ENCODE data around the gene AK5. TPM values are rescaled to one million over a fixed set of nuclear protein-coding genes. Genes with fewer than 3 reads are reported as not detected.
"Not testable (repeated sequence)": the region's sequence is repeated elsewhere in the genome, so short reads cannot be mapped to it uniquely, and the experiment has no call there.

The AK5 gene
- total and polyA plus RNA-seq, 9 donors = 5.3 to 10.3 (median 9.0) TPM

DNA sequence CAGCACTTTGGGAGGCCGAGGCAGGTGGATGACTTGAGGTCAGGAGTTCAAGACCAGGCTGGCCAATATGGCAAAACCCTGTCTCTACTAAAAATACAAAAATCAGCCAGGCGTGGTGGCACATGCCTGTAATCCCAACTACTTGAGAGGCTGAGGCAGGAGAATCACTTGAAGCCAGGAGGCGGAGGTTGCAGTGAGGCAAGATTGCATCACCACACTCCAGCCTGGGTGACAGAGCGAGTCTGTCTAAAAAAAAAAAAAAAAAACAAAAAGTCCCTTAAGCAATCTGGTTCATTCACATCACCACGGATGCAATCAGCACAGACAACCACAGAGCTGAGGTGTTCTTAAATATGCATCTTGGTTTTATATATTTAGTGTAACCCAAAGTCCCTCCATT is 30.5 kb downstream of the AK5 start:
- H3K9me3 ChIP-seq (replicated peaks; ENCODE audit: control insufficient read depth, low read depth, low read length); H3K4me3 ChIP-seq (ENCODE audit: low read length); H3K36me3 ChIP-seq (ENCODE audit: control insufficient read depth, insufficient read depth, low read length); DNase-seq; H3K4me1 ChIP-seq (ENCODE audit: control insufficient read depth, insufficient read depth, low read length); H3K27me3 ChIP-seq (ENCODE audit: control insufficient read depth, insufficient read depth, low read length); H3K27ac ChIP-seq (ENCODE audit: low read length): not testable (repeated sequence)
- 100% methylated on average over 1 of the region's 5 CpGs for WGBS (ENCODE audit: insufficient coverage)

DNA sequence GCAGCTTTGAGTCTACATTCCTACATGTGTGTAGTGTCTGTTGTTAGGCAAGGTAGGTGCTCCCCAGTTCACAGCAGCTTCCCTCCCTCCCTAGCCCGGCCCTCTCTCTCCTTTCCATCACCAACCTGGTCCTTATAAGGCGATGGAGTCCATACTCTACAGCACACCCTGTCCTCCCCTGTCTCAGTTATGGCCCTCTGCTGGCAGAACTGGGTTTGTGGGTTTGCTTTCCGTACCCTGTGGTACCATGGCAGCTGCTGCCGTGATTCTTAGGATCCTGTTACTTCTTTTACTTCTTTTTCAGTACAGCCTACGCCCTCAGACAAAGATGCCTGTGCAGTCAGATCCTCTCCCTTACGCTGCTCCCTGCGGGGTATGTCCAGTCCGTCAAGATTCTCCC is 31.7 kb downstream of the AK5 start:
- Histone ChIP-seq H3K36me3 (ENCODE audit: control insufficient read depth, insufficient read depth, low read length) (no peaks in the 10 kb centered on the region), H3K27me3 (ENCODE audit: control insufficient read depth, insufficient read depth, low read length) (no peaks in the 10 kb centered on the region), H3K4me1 (ENCODE audit: control insufficient read depth, insufficient read depth, low read length) (no peaks in the 10 kb centered on the region), H3K9me3 (replicated peaks; ENCODE audit: control insufficient read depth, low read depth, low read length) (no peaks in the 10 kb centered on the region), H3K4me3 (ENCODE audit: low read length) (no peak overlapping the region), H3K27ac (ENCODE audit: low read length) (no peak overlapping the region)
- WGBS (ENCODE audit: insufficient coverage) = 48% methylated on average over 7 of the region's 8 CpGs
- no peak for DNase-seq

DNA sequence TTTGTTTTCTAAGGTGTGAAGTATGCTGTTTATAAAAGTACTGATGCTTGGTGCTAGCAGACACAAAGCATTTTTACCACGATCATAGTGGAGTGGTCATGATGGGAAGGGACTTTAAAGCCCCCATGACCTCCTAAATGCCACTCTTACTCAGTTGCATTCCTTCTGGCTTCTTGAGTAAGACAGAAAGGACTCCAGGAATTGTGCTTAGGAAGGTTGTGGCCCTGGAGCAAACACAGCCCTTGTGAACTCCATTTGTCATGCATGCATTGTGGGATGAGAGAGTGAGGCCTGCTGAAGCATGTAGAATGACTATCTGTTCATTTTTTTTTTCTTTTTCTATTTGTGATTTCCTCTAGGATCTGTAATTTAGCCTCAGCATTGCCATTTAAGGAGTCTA is 34.2 kb downstream of the AK5 start:
- WGBS (ENCODE audit: insufficient coverage) = no CpG with 5 or more reads among the region's 1 CpG
- no peak for DNase-seq
- H3K9me3 ChIP-seq (replicated peaks; ENCODE audit: control insufficient read depth, low read depth, low read length) = no peaks in the 10 kb centered on the region
- H3K27ac ChIP-seq (ENCODE audit: low read length) = no peak overlapping the region
- H3K4me3 ChIP-seq (ENCODE audit: low read length) = no peak overlapping the region
- H3K27me3 ChIP-seq (ENCODE audit: control insufficient read depth, insufficient read depth, low read length) = no peaks in the 10 kb centered on the region
- H3K4me1 ChIP-seq (ENCODE audit: control insufficient read depth, insufficient read depth, low read length) = no peaks in the 10 kb centered on the region
- H3K36me3 ChIP-seq (ENCODE audit: control insufficient read depth, insufficient read depth, low read length) = no peaks in the 10 kb centered on the region

DNA sequence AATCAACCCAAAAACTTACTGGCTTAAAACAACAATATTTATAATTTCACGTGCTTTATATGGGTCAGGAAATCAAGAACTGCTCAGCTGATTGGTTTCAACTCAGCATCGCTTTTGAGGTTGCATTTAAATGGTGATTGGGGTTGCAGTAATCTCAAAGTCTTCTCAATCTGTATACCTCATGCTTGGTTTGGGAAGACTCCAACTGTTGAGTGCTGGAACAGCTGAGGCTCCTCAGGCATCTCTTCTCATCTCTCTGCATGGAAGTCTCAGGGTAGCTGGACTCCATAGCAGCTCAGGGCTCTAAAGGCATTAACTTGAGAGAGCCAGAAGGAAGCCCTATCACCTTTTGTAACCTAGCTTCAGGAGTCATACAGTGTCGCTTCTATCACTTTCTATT is 35.1 kb downstream of the AK5 start:
- H3K9me3 ChIP-seq (replicated peaks; ENCODE audit: control insufficient read depth, low read depth, low read length) = no peaks in the 10 kb centered on the region
- no peak for DNase-seq
- no peaks in the 10 kb centered on the region for H3K4me1 ChIP-seq (ENCODE audit: control insufficient read depth, insufficient read depth, low read length)
- WGBS (ENCODE audit: insufficient coverage) = no CpG with 5 or more reads among the region's 3 CpGs
- no peak overlapping the region for H3K4me3 ChIP-seq (ENCODE audit: low read length)
- H3K27ac ChIP-seq (ENCODE audit: low read length) = no peak overlapping the region
- H3K27me3 ChIP-seq (ENCODE audit: control insufficient read depth, insufficient read depth, low read length) = no peaks in the 10 kb centered on the region
- H3K36me3 ChIP-seq (ENCODE audit: control insufficient read depth, insufficient read depth, low read length) = no peaks in the 10 kb centered on the region

DNA sequence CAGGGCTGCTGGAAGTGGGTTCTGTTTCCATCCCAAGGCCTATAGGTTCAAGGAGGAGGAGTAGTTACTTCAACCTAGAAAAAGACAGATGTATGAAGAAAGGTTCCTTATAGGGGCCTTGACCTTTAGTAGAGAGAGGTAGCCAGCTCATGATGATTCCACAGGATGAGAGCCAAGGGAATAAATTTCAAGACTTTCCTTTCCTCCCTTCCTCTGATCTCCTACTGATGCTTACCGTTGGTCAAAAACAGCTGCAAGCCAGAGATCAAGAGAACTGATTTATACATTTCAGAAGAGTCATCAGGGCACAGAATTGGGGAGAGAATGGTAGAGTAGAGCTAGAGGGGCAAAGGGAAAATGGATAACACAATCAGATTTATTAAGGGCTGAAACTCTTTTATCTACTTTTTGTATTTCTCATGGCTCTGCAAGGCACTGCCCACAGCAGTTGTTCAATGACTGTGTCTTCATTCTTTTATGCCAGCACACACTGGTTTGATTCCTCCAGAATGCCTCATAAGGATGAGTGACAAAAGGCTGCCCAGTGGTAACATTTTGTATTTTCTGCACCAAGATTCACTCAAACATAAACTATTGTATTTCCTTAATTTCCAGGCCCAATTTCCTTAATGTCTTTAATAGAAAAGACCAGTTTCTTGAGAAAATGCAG is 37.4 kb downstream of the AK5 start:
- DNase-seq = no peak
- H3K4me3 ChIP-seq (ENCODE audit: low read length) = no peak overlapping the region
- H3K36me3 ChIP-seq (ENCODE audit: control insufficient read depth, insufficient read depth, low read length) = no peaks in the 10 kb centered on the region
- H3K4me1 ChIP-seq (ENCODE audit: control insufficient read depth, insufficient read depth, low read length) = no peaks in the 10 kb centered on the region
- H3K9me3 ChIP-seq (replicated peaks; ENCODE audit: control insufficient read depth, low read depth, low read length) = no peaks in the 10 kb centered on the region
- no CpG with 5 or more reads among the region's 1 CpG for WGBS (ENCODE audit: insufficient coverage)
- H3K27ac ChIP-seq (ENCODE audit: low read length) = no peak overlapping the region
- H3K27me3 ChIP-seq (ENCODE audit: control insufficient read depth, insufficient read depth, low read length) = no peaks in the 10 kb centered on the region

DNA sequence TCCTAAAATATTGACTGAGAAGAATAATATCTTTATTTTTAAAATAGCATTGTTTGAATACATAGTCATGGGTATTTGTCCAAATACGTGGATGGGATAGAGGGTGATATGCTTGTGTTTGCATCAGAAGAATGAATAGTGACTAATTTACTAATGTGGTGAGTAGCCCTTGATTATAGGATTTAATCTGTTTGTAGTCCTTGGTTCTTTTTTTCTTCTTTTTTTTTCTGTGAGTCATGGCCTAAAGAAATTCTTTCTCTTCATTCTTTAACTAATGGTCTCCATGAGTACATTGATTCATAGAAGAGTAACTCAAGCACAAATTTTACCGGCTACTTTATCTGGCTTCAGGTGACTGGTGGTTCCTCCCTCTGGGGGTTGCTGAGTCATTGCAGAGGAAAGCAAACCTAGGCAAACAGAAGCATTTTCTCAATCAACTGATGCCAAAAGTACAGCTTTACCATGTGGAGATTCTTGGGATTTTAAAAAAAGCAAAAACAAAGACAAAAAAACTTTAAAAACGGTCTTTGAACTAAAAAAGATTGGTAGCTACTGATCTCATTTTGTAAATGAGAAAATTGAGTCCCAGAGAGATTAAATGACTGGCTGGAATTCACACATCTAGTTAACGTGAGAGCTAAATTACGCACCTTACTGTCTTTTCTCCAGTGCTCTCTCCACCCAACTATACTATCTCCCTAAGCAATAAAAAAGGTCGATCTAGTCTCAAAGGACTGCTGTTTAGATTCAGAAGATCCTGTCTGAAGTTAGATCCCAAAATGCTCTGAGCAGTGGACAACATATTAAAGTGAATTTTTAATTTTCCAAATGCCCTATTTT is 40.5 kb downstream of the AK5 start:
- Histone ChIP-seq H3K4me1 (ENCODE audit: control insufficient read depth, insufficient read depth, low read length) (no peaks in the 10 kb centered on the region), H3K27me3 (ENCODE audit: control insufficient read depth, insufficient read depth, low read length) (no peaks in the 10 kb centered on the region), H3K36me3 (ENCODE audit: control insufficient read depth, insufficient read depth, low read length) (no peaks in the 10 kb centered on the region), H3K27ac (ENCODE audit: low read length) (no peak overlapping the region), H3K4me3 (ENCODE audit: low read length) (no peak overlapping the region), H3K9me3 (replicated peaks; ENCODE audit: control insufficient read depth, low read depth, low read length) (no peaks in the 10 kb centered on the region)
- WGBS (ENCODE audit: insufficient coverage) = no CpG with 5 or more reads among the region's 6 CpGs
- DNase-seq = no peak

DNA sequence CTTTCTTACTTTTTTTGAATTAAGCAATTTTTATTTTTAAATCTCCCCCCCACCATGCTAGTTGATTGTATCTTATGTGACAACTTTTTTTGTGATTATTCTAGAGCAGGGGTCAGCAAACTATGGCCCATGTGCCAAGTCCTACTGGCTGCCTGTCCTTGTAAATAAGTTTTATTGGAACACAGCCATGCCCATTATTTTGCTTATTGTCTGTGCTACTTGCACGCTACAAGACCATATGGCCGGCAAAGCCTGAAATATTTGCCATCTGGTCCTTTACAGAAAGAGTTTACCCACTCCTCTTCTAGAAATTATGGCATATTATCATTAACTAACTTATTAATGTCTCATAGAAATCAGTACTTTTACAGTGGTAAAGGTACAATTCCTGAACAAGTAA is 51.7 kb downstream of the AK5 start:
- DNase-seq = no peak
- no peaks in the 10 kb centered on the region for H3K36me3 ChIP-seq (ENCODE audit: control insufficient read depth, insufficient read depth, low read length)
- no peaks in the 10 kb centered on the region for H3K4me1 ChIP-seq (ENCODE audit: control insufficient read depth, insufficient read depth, low read length)
- H3K4me3 ChIP-seq (ENCODE audit: low read length) = no peak overlapping the region
- no CpG with 5 or more reads among the region's 2 CpGs for WGBS (ENCODE audit: insufficient coverage)
- H3K27ac ChIP-seq (ENCODE audit: low read length) = no peak overlapping the region
- H3K9me3 ChIP-seq (replicated peaks; ENCODE audit: control insufficient read depth, low read depth, low read length) = no peaks in the 10 kb centered on the region
- H3K27me3 ChIP-seq (ENCODE audit: control insufficient read depth, insufficient read depth, low read length) = no peaks in the 10 kb centered on the region

DNA sequence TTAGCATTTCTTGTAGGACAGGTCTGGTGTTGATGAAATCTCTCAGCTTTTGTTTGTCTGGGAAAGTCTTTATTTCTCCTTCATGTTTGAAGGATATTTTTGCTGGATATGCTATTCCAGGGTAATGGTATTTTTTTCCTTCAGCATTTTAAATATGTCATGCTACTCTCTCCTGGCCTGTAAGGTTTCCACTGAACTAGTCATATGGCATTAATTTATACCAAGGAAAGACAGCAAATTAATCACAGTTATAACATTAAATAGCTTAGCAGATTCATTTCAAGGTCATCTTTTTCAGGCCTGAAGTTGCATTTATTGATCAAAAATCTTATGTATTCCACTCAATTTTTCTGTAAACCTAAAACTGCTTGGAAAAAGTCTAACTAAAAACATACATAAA is 54.9 kb downstream of the AK5 start:
- H3K27me3 ChIP-seq (ENCODE audit: control insufficient read depth, insufficient read depth, low read length) = no peaks in the 10 kb centered on the region
- peaks cover 3% of the 10 kb centered on the region for H3K36me3 ChIP-seq (ENCODE audit: control insufficient read depth, insufficient read depth, low read length)
- no peaks in the 10 kb centered on the region for H3K9me3 ChIP-seq (replicated peaks; ENCODE audit: control insufficient read depth, low read depth, low read length)
- no peaks in the 10 kb centered on the region for H3K4me1 ChIP-seq (ENCODE audit: control insufficient read depth, insufficient read depth, low read length)
- DNase-seq = peak; percentile 55
- H3K4me3 ChIP-seq (ENCODE audit: low read length) = no peak overlapping the region
- no peak overlapping the region for H3K27ac ChIP-seq (ENCODE audit: low read length)

DNA sequence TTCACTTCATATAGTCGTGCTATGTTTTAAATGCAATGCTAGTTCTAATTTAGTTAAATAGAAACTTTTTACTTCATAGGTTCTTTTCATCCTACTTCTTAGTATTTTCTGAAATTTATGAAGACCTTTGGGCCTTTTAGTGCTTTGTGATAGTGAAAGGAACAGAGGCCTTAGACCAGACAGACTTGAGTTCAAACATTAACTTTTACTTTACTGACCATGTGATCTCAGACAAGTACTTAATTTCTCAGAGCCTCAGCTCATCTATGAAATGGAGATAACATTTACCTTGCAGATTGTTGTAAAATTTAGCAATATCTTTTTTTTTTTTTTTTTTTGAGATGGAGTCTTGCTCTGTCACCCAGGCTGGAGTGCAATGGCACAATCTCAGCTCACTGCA is 57.5 kb downstream of the AK5 start:
- H3K9me3 ChIP-seq (replicated peaks; ENCODE audit: control insufficient read depth, low read depth, low read length) = no peaks in the 10 kb centered on the region
- no peaks in the 10 kb centered on the region for H3K4me1 ChIP-seq (ENCODE audit: control insufficient read depth, insufficient read depth, low read length)
- H3K4me3 ChIP-seq (ENCODE audit: low read length) = no peak overlapping the region
- H3K27ac ChIP-seq (ENCODE audit: low read length) = no peak overlapping the region
- no peak for DNase-seq
- no peaks in the 10 kb centered on the region for H3K27me3 ChIP-seq (ENCODE audit: control insufficient read depth, insufficient read depth, low read length)
- H3K36me3 ChIP-seq (ENCODE audit: control insufficient read depth, insufficient read depth, low read length) = peaks cover 3% of the 10 kb centered on the region
- no CpG with 5 or more reads among the region's 1 CpG for WGBS (ENCODE audit: insufficient coverage)

DNA sequence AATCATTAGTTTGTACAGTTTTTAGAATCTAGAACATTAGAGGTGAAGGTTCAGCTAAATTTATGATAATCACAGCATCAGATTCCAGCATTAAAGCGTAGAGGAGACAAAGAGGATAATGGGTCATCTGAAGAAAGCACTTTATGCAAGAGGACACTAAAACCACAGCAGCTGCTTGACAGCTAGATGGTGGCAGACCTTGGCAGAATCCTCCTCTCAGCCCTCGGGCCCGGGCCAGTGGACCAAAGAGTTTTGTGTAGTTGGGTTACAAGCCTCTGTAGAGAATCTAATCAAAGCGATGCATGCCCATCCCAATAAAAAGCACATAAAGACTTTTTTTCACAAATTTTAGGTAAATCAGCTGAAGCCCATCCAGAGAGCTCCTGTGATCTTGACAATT is 59.4 kb downstream of the AK5 start:
- Histone ChIP-seq H3K27me3 (ENCODE audit: control insufficient read depth, insufficient read depth, low read length) (no peaks in the 10 kb centered on the region), H3K36me3 (ENCODE audit: control insufficient read depth, insufficient read depth, low read length) (peaks cover 3% of the 10 kb centered on the region), H3K4me3 (ENCODE audit: low read length) (no peak overlapping the region), H3K27ac (ENCODE audit: low read length) (no peak overlapping the region), H3K9me3 (replicated peaks; ENCODE audit: control insufficient read depth, low read depth, low read length) (no peaks in the 10 kb centered on the region), H3K4me1 (ENCODE audit: control insufficient read depth, insufficient read depth, low read length) (no peaks in the 10 kb centered on the region)
- no CpG with 5 or more reads among the region's 4 CpGs for WGBS (ENCODE audit: insufficient coverage)
- no peak for DNase-seq

All from muscle of leg (tissue), 11 donors.